Esophagus squamous epithelium (tissue), 4 donors: Measurements from ENCODE around the gene CHIT1.

Experiments used
- CTCF ChIP-seq, 6 experiments: fragments of 450-650 bp in 4 of 6; fragments of 200-600 bp in 2 of 6; sonication (generic) in 2 of 6; IDR thresholded peaks; one replicate each; pipeline ENCODE4 v1.5.1; 2016 to 2019; ENCODE audit warnings: antibody characterized with exemption in 6 of 6, mild to moderate bottlenecking in 4 of 6, moderate library complexity in 4 of 6
- POLR2A ChIP-seq, 4 donors: fragments of 450-650 bp; IDR thresholded peaks; one replicate each; pipeline ENCODE4 v1.6.1; 2017; ENCODE audit warnings: antibody characterized with exemption in 4 of 4, mild to moderate bottlenecking in 4 of 4, moderate library complexity in 3 of 4

- no peak for TF ChIP-seq CTCF (IDR thresholded peaks at IDR 0.05)
- no peak for TF ChIP-seq POLR2A (IDR thresholded peaks at IDR 0.05)
These were observed 40.7 kb downstream of the CHIT1 start for GRCh38 chr1:203188686-203189232.
